HCT116 (cell line): ENCODE results near the gene TRPM5. TPM values are rescaled to one million over a fixed set of nuclear protein-coding genes. Genes with fewer than 3 reads are reported as not detected.

Source experiments
- ATAC-seq: fragments of 200-7000 bp; cut with Tn5 transposase; 2 replicates; pipeline ENCODE4 v1.9.1; 2020; ENCODE audit warnings: mild to moderate bottlenecking, moderate library complexity
- BruUV-seq: library from RNA; stranded (reverse); fragments of 400-500 nt; replicated peaks from 2 replicates; lab custom pipeline; 2021; lab: Mats Ljungman, UMichigan
- CTCF ChIA-PET: fragments of 300-600 bp; sonication (Branson Sonifier 250); formaldehyde crosslinking; loops from one replicate; lab custom pipeline; 2021; ENCODE audit warnings: antibody characterized with exemption; lab: Charles Lee
- POLR2A ChIA-PET: fragments of 300-600, 350-600 bp; sonication (Branson Sonifier 250); formaldehyde crosslinking; loops from one replicate; lab custom pipeline; 2021; ENCODE audit warnings: antibody characterized with exemption; lab: Charles Lee
- RAD21 ChIA-PET, 2 experiments: fragments of 300-600 bp; sonication (Branson Sonifier 250); formaldehyde crosslinking; loops; one replicate each; lab custom pipeline; 2023; ENCODE audit warnings: low total read pairs in 2 of 2; ENCODE audit not compliant: uncharacterized antibody in 2 of 2, unreplicated experiment in 2 of 2, low non-redundant PET in 1 of 2; lab: Charles Lee
- DNase-seq: peaks from one replicate; pipeline ENCODE4 v3.0.0-alpha.2; 2010; ENCODE audit warnings: low read depth, low spot score
- H2AFZ ChIP-seq: fragments of 200-600 bp; shearing (Covaris generic), sonication (generic); 2 replicates; pipeline ENCODE4 v1.6.1; 2017; ENCODE audit warnings: low read depth, mixed run types, mixed read lengths, antibody characterized with exemption, low read length; ENCODE audit not compliant: poor library complexity, severe bottlenecking
- H3K27ac ChIP-seq: 2 replicates; pipeline ENCODE4 v1.5.1; 2012; ENCODE audit warnings: low read depth, low read length
- H3K27me3 ChIP-seq: fragments of 200-600 bp; sonication (generic); 2 replicates; pipeline ENCODE4 v1.6.1; 2016; ENCODE audit warnings: mixed run types, low read length, mixed read lengths; ENCODE audit not compliant: insufficient read depth
- H3K36me3 ChIP-seq, 2 experiments: fragments of 200-500 bp in 1 of 2; fragments of 200-600 bp in 1 of 2; sonication (Bioruptor generic) in 1 of 2; sonication (generic) in 1 of 2; 2 replicates each; pipeline versions ENCODE4 v1.5.1 to v1.6.1; 2014 to 2016; ENCODE audit warnings: low read length in 2 of 2, inconsistent platforms in 1 of 2, mixed read lengths in 1 of 2, mixed run types in 1 of 2; ENCODE audit not compliant: insufficient read depth in 2 of 2, control insufficient read depth in 1 of 2
- H3K4me1 ChIP-seq, 2 experiments: fragments of 200-600 bp in 1 of 2; sonication (generic) in 1 of 2; 2 replicates each; pipeline versions ENCODE4 v1.5.1 to v1.6.1; 2012 to 2017; ENCODE audit warnings: low read length in 2 of 2, inconsistent platforms in 1 of 2, mild to moderate bottlenecking in 1 of 2, mixed read lengths in 1 of 2, mixed run types in 1 of 2, moderate library complexity in 1 of 2; ENCODE audit not compliant: insufficient read depth in 2 of 2, control insufficient read depth in 1 of 2
- H3K4me2 ChIP-seq: fragments of 200-600 bp; sonication (generic); 2 replicates; pipeline ENCODE4 v1.6.1; 2017; ENCODE audit warnings: mixed run types, low read length, mixed read lengths
- H3K4me3 ChIP-seq, 2 experiments: fragments of 200-600 bp in 1 of 2; sonication (generic) in 1 of 2; replicated peaks in 1 of 2; 2 replicates each; pipeline ENCODE4 v1.5.1; 2011 to 2016; ENCODE audit warnings: low read length in 2 of 2, control low read depth in 1 of 2, low read depth in 1 of 2, mild to moderate bottlenecking in 1 of 2, mixed read lengths in 1 of 2, mixed run types in 1 of 2
- H3K79me2 ChIP-seq: fragments of 200-600 bp; sonication (generic); 2 replicates; pipeline ENCODE4 v1.6.1; 2017; ENCODE audit warnings: mild to moderate bottlenecking, mixed run types, low read length, moderate library complexity, mixed read lengths; ENCODE audit not compliant: insufficient read depth
- H3K9ac ChIP-seq: fragments of 200-600 bp; sonication (generic); 2 replicates; pipeline ENCODE4 v1.6.1; 2016; ENCODE audit warnings: low read length, mixed read lengths
- H3K9me2 ChIP-seq: fragments of 200-600 bp; sonication (generic), shearing (Covaris generic); 2 replicates; pipeline ENCODE4 v1.6.1; 2017; ENCODE audit warnings: mixed run types, mild to moderate bottlenecking, moderate library complexity; ENCODE audit not compliant: insufficient read depth
- H3K9me3 ChIP-seq, 2 experiments: fragments of 200-500 bp in 1 of 2; fragments of 200-600 bp in 1 of 2; sonication (Bioruptor generic) in 1 of 2; sonication (generic) in 1 of 2; 2 replicates each; pipeline ENCODE4 v1.6.1; 2014 to 2017; ENCODE audit warnings: low read length in 2 of 2, mixed read lengths in 2 of 2, inconsistent platforms in 1 of 2, low read depth in 1 of 2, mild to moderate bottlenecking in 1 of 2, mixed run types in 1 of 2, moderate library complexity in 1 of 2; ENCODE audit not compliant: control insufficient read depth in 1 of 2, insufficient read depth in 1 of 2
- H4K20me1 ChIP-seq: fragments of 200-600 bp; sonication (generic), shearing (Covaris generic); 2 replicates; pipeline ENCODE4 v1.6.1; 2017; ENCODE audit warnings: mixed run types, mild to moderate bottlenecking, moderate library complexity; ENCODE audit not compliant: insufficient read depth
- CBX3 ChIP-seq: IDR thresholded peaks from 2 replicates; pipeline ENCODE4 v1.6.1; 2012; ENCODE audit warnings: low read depth
- CEBPB ChIP-seq: IDR thresholded peaks from 2 replicates; pipeline ENCODE4 v1.6.1; 2012; ENCODE audit warnings: low read depth
- CTCF ChIP-seq, 3 experiments: fragments of 200-600 bp in 1 of 3; sonication (generic) in 1 of 3; IDR thresholded peaks in 2 of 3; conservative IDR thresholded peaks in 1 of 3; 2 replicates each; pipeline ENCODE4 v1.5.1; 2012 to 2017; ENCODE audit warnings: low read depth in 2 of 3, low read length in 2 of 3, antibody characterized with exemption in 1 of 3, borderline replicate concordance in 1 of 3, control low read depth in 1 of 3, mild to moderate bottlenecking in 1 of 3, mixed read lengths in 1 of 3, mixed run types in 1 of 3, moderate library complexity in 1 of 3; ENCODE audit not compliant: insufficient read depth in 1 of 3
- ELF1 ChIP-seq: IDR thresholded peaks from 2 replicates; pipeline ENCODE4 v1.6.1; 2012; ENCODE audit warnings: low read depth, borderline replicate concordance
- EZH2 ChIP-seq: fragments of 200-600 bp; sonication (generic); IDR thresholded peaks from 2 replicates; pipeline ENCODE4 v1.6.1; 2017; ENCODE audit warnings: antibody characterized with exemption, mixed run types
- FOSL1 ChIP-seq: IDR thresholded peaks from 2 replicates; pipeline ENCODE4 v1.6.1; 2012; ENCODE audit warnings: low read depth
- MAX ChIP-seq: IDR thresholded peaks from 2 replicates; pipeline ENCODE4 v1.6.1; 2012
- POLR2A ChIP-seq: IDR thresholded peaks from 2 replicates; pipeline ENCODE4 v1.7.0; 2011; ENCODE audit warnings: borderline replicate concordance; ENCODE audit not compliant: insufficient read depth, insufficient read length; ENCODE audit errors: extremely low read depth
- SIN3A ChIP-seq: IDR thresholded peaks from 2 replicates; pipeline ENCODE4 v1.6.1; 2012; ENCODE audit warnings: low read depth
- SP1 ChIP-seq: IDR thresholded peaks from 2 replicates; pipeline ENCODE4 v1.6.1; 2012; ENCODE audit warnings: low read depth
- YY1 ChIP-seq: IDR thresholded peaks from 2 replicates; pipeline ENCODE4 v1.6.1; 2011; ENCODE audit warnings: low read length, low read depth, moderate library complexity, mild to moderate bottlenecking; ENCODE audit not compliant: insufficient replicate concordance; ENCODE audit errors: extremely low read depth
- ZBTB33 ChIP-seq: IDR thresholded peaks from 2 replicates; pipeline ENCODE4 v1.6.1; 2011; ENCODE audit warnings: mild to moderate bottlenecking, low read length, moderate library complexity; ENCODE audit not compliant: insufficient replicate concordance; ENCODE audit errors: extremely low read depth
- ZFX ChIP-seq: fragments of 450-650 bp; IDR thresholded peaks from 2 replicates; pipeline ENCODE4 v1.6.1; 2017
- ZNF274 ChIP-seq: fragments of 200-500 bp; sonication (Bioruptor generic); IDR thresholded peaks from 2 replicates; pipeline ENCODE4 v1.6.1; 2014; ENCODE audit warnings: mild to moderate bottlenecking, low read depth, low read length, inconsistent platforms
- intact Hi-C: fragments of 100-400 bp; cut with micrococcal nuclease; formaldehyde crosslinking; loops from 2 replicates; pipeline ENCODE4 v1.10.0; 2022
- total RNA-seq: library from RNA; stranded (reverse); gene quantifications from one replicate; pipeline ENCODE4 v1.2.1, GENCODE V29; 2021; ENCODE audit not compliant: unreplicated experiment

The TRPM5 gene
- total RNA-seq, 1 experiment from 2014 or later, result 0.07 TPM

- no peak for TF ChIP-seq ELF1
These were observed 15.7 kb upstream of the TRPM5 start (continued) for GRCh38 chr11:2459796-2460531.

GRCh38 chr11:2459016-2459725 lies 14.9 kb upstream of the TRPM5 start:
- Histone ChIP-seq H3K27ac (no peak overlapping the region), H3K9me3 (no peaks in the 10 kb centered on the region), H3K4me1 (peaks cover 18 to 27% of the 10 kb centered on the region in 2 experiments), H3K27me3 (no peaks in the 10 kb centered on the region)
- POLR2A ChIA-PET, result interaction anchor here (1.0 kb wide), 1 partner anchor 11 kb away, joined by 3 read pairs; no protein-coding TSS in a partner anchor
- CTCF ChIA-PET, result no interaction called here
- no peak for ATAC-seq
- TF ChIP-seq CTCF (IDR thresholded peaks at IDR 0.05 in 2 of 3, conservative IDR thresholded peaks at IDR 0.05 in 1 of 3; ENCODE audit: borderline replicate concordance in 1 of 3, insufficient read depth in 1 of 3, low read depth in 2 of 3, low read length in 2 of 3), result no peak
- no peak for TF ChIP-seq SP1
- TF ChIP-seq SIN3A, result no peak
- TF ChIP-seq FOSL1, result no peak
- TF ChIP-seq ELF1, result no peak
- no peak for TF ChIP-seq CBX3
- no peak for TF ChIP-seq EZH2
- TF ChIP-seq ZBTB33, result no peak
- TF ChIP-seq MAX, result no peak
- no peak for TF ChIP-seq CEBPB
- no peak for TF ChIP-seq POLR2A
- TF ChIP-seq ZNF274, result no peak
- no peak for TF ChIP-seq YY1
- TF ChIP-seq ZFX, result no peak
- TF ChIP-seq, all 23 proteins: peak for 0
- no peak overlapping the region for H3K4me2 ChIP-seq
- H3K79me2 ChIP-seq, result no peaks in the 10 kb centered on the region
- BruUV-seq, result no TSS peak
- no peak overlapping the region for H2AFZ ChIP-seq
- no peaks in the 10 kb centered on the region for H3K9me2 ChIP-seq
- RAD21 ChIA-PET, result no interaction called here
- no peaks in the 10 kb centered on the region for H3K36me3 ChIP-seq
- intact Hi-C loops, result no loop called here
- H4K20me1 ChIP-seq, result no peaks in the 10 kb centered on the region
- no peak overlapping the region for H3K9ac ChIP-seq
- H3K4me3 ChIP-seq, result no peak overlapping the region
- no peak for DNase-seq
